ENCODE measurements around the gene PDCD2L.

Gene PDCD2L

GRCh38 chr19:34404109-34404909, at the start of gene PDCD2L:
Gene PDCD2L, plus strand, starts transcription at chr19:34404399. Its CDS starts 32 bp downstream, at chr19:34404431.
- Mint-ChIP-seq H3K9me3 (no peaks in the 10 kb centered on the region), H3K27ac (peak within 1 kb of the TSS; percentile 94 to 98), H3K4me3 (peak within 1 kb of the TSS; percentile 95 to 99), H3K27me3 (no peaks in the 10 kb centered on the region), H3K4me1 (peaks cover 52% of the 10 kb centered on the region)
- ATAC-seq (peak; percentile 97), DNase-seq (peak; percentile 88 to 91)

GRCh38 chr19:34355201-34355600, 49.0 kb upstream of the PDCD2L start:
- no peaks in the 10 kb centered on the region for H3K9me3 Mint-ChIP-seq
- H3K27ac Mint-ChIP-seq: no peak overlapping the region
- no peak for DNase-seq
- H3K4me3 Mint-ChIP-seq: no peak overlapping the region
- peaks cover 50% of the 10 kb centered on the region for H3K4me1 Mint-ChIP-seq
- ATAC-seq: no peak
- no peaks in the 10 kb centered on the region for H3K27me3 Mint-ChIP-seq

GRCh38 chr19:34356875-34357274, 47.3 kb upstream of the PDCD2L start:
- no peaks in the 10 kb centered on the region for H3K27me3 Mint-ChIP-seq
- no peak overlapping the region for H3K4me3 Mint-ChIP-seq
- DNase-seq (no peak), ATAC-seq (no peak)
- H3K9me3 Mint-ChIP-seq: no peaks in the 10 kb centered on the region
- H3K27ac Mint-ChIP-seq: no peak overlapping the region
- H3K4me1 Mint-ChIP-seq: peaks cover 46% of the 10 kb centered on the region

GRCh38 chr19:34357431-34357830, 46.8 kb upstream of the PDCD2L start:
- ATAC-seq: no peak
- Mint-ChIP-seq H3K4me1 (peaks cover 51% of the 10 kb centered on the region), H3K9me3 (no peaks in the 10 kb centered on the region), H3K27ac (peak overlapping the region in 1 of 2 donors; percentile 28), H3K27me3 (no peaks in the 10 kb centered on the region), H3K4me3 (peak overlapping the region; percentile 47 to 91)
- no peak for DNase-seq

- ATAC-seq (peak; percentile 97), DNase-seq (peak; percentile 99)
- no peaks in the 10 kb centered on the region for H3K9me3 Mint-ChIP-seq
- H3K4me1 Mint-ChIP-seq: peaks cover 70% of the 10 kb centered on the region
- peak overlapping the region; percentile 91 to 92 for H3K4me3 Mint-ChIP-seq
- H3K27me3 Mint-ChIP-seq: no peaks in the 10 kb centered on the region
- H3K27ac Mint-ChIP-seq: peak overlapping the region; percentile 94 to 96
Observed at GRCh38 chr19:34359140-34359953, 44.9 kb upstream of the PDCD2L start.

GRCh38 chr19:34359954-34360315, 44.3 kb upstream of the PDCD2L start:
- H3K27ac Mint-ChIP-seq: peak overlapping the region; percentile 94 to 96
- DNase-seq (no peak), ATAC-seq (no peak)
- no peaks in the 10 kb centered on the region for H3K9me3 Mint-ChIP-seq
- peak overlapping the region; percentile 91 to 92 for H3K4me3 Mint-ChIP-seq
- H3K27me3 Mint-ChIP-seq: no peaks in the 10 kb centered on the region
- peaks cover 75% of the 10 kb centered on the region for H3K4me1 Mint-ChIP-seq

GRCh38 chr19:34360354-34360909, 43.8 kb upstream of the PDCD2L start:
- Mint-ChIP-seq H3K27ac (peak overlapping the region in 1 of 2 donors; percentile 96), H3K27me3 (no peaks in the 10 kb centered on the region), H3K4me3 (peak overlapping the region; percentile 91 to 92), H3K9me3 (no peaks in the 10 kb centered on the region), H3K4me1 (peaks cover 76% of the 10 kb centered on the region)
- DNase-seq (no peak), ATAC-seq (no peak)

- H3K27ac Mint-ChIP-seq: peak overlapping the region in 1 of 2 donors; percentile 72
- no peaks in the 10 kb centered on the region for H3K27me3 Mint-ChIP-seq
- no peaks in the 10 kb centered on the region for H3K9me3 Mint-ChIP-seq
- DNase-seq (no peak), ATAC-seq (no peak)
- H3K4me3 Mint-ChIP-seq: peak overlapping the region in 1 of 2 donors; percentile 39
- H3K4me1 Mint-ChIP-seq: peaks cover 88% of the 10 kb centered on the region
Observed at GRCh38 chr19:34362679-34363069, 41.5 kb upstream of the PDCD2L start.

- H3K9me3 Mint-ChIP-seq: no peaks in the 10 kb centered on the region
- peak overlapping the region; percentile 2 to 39 for H3K4me3 Mint-ChIP-seq
- no peaks in the 10 kb centered on the region for H3K27me3 Mint-ChIP-seq
- ATAC-seq: no peak
- H3K27ac Mint-ChIP-seq: peak overlapping the region in 1 of 2 donors; percentile 72
- DNase-seq: no peak
- peaks cover 88% of the 10 kb centered on the region for H3K4me1 Mint-ChIP-seq
Observed at GRCh38 chr19:34363094-34363493, 41.1 kb upstream of the PDCD2L start.

- Mint-ChIP-seq H3K9me3 (no peaks in the 10 kb centered on the region), H3K4me3 (peak overlapping the region; percentile 92 to 93), H3K27me3 (no peaks in the 10 kb centered on the region), H3K4me1 (peaks cover 86% of the 10 kb centered on the region), H3K27ac (no peak overlapping the region)
- DNase-seq (no peak), ATAC-seq (no peak)
Observed at GRCh38 chr19:34363930-34364329, 40.3 kb upstream of the PDCD2L start.

GRCh38 chr19:34364462-34364829, 39.8 kb upstream of the PDCD2L start:
- ATAC-seq: no peak
- Mint-ChIP-seq H3K9me3 (no peaks in the 10 kb centered on the region), H3K4me3 (peak overlapping the region; percentile 92 to 93), H3K27ac (peak overlapping the region; percentile 53 to 76), H3K27me3 (no peaks in the 10 kb centered on the region), H3K4me1 (peaks cover 85% of the 10 kb centered on the region)
- DNase-seq: no peak

GRCh38 chr19:34364830-34365462, 39.3 kb upstream of the PDCD2L start, which contains the start of gene GPI:
Gene GPI, plus strand, starts transcription at chr19:34365196. Its CDS starts 71 bp downstream, at chr19:34365267.
- Mint-ChIP-seq H3K4me1 (peaks cover 85% of the 10 kb centered on the region), H3K27ac (peak within 1 kb of the TSS; percentile 90 to 96), H3K4me3 (peak within 1 kb of the TSS; percentile 93 to 99), H3K27me3 (no peaks in the 10 kb centered on the region), H3K9me3 (no peaks in the 10 kb centered on the region)
- DNase-seq (peak; percentile 68 to 70), ATAC-seq (peak; percentile 92)

GRCh38 chr19:34365463-34366401, 38.5 kb upstream of the PDCD2L start:
- Mint-ChIP-seq H3K27ac (peak overlapping the region; percentile 90 to 96), H3K4me1 (peaks cover 84% of the 10 kb centered on the region), H3K27me3 (no peaks in the 10 kb centered on the region), H3K9me3 (no peaks in the 10 kb centered on the region), H3K4me3 (peak overlapping the region; percentile 93 to 99)
- peak; percentile 24 for ATAC-seq
- DNase-seq: peak in 1 of 2 donors; percentile 27
